GM12874 (cell line): ENCODE results near the gene FARP1.

ENCODE experiments used
- CTCF ChIP-seq: IDR thresholded peaks from 2 replicates; pipeline ENCODE4 v1.5.1; 2011; ENCODE audit warnings: low read depth, mild to moderate bottlenecking, control low read depth, low read length, moderate library complexity; ENCODE audit not compliant: insufficient read depth

Gene FARP1

DNA sequence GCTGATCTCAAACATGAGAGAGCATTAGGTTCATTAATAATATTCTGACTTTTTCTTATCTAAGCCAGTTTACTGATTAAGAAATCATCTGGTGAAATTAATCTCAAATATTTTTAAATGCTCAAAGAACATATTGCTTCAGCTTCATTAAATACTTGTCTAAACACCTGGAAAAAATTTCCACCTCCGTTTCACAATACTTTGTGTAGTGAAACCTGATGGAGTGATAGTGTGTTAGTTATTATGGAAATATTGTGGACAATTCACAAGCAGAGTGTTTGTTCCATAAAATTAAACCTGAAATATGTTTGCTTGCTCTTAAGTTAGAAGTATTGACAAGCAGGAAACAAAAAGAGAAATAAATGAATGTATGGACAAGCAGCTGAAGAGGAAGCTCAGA is 91.5 kb downstream of the FARP1 start:
- no peak for TF ChIP-seq CTCF

DNA sequence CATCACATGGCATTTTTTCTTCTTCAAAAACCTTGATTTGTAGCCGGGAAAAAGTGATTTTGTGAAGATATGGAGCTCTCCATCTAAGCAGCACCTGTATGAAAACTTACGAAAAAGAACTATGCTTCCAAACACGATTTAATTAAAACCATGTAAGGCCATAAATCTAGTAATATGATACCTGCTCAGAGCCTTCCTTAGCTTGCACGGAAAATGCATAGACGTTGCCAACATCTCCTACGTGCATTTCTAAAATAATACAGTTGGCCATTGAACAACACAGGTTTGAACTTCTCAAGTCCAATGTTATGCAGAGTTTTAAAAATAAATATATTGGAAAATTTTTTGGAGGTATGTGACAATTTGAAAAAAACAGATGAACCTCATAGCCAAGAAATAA is 93.3 kb downstream of the FARP1 start:
- TF ChIP-seq CTCF = no peak

- no peak for TF ChIP-seq CTCF
Observed at GRCh38 chr13:98237331-98237730, 94.4 kb downstream of the FARP1 start.

- TF ChIP-seq CTCF = no peak
Observed at GRCh38 chr13:98239162-98240076, 96.5 kb downstream of the FARP1 start.

DNA sequence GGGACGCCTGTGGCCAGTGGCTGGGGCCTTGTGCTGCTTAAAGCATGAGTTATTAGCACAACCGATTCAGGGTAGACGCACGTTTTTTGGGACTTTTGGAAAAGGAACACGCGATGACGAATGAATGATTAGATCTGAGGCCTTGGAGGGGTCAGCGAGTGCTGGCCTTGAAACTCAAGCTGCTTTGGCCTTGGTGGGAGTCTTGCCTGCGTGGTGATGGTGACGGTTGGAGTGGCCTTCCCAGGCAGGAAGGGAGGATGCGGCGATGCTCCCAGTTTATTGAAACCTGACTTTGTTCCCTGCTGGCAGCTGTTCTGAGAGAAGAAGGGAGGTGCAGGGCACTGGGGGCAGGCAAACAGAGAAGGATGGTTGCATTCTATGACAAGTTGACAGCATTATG is 97.2 kb downstream of the FARP1 start:
- TF ChIP-seq CTCF = no peak

GRCh38 chr13:98240974-98241373 is 98.1 kb downstream of the FARP1 start:
- TF ChIP-seq CTCF = no peak

DNA sequence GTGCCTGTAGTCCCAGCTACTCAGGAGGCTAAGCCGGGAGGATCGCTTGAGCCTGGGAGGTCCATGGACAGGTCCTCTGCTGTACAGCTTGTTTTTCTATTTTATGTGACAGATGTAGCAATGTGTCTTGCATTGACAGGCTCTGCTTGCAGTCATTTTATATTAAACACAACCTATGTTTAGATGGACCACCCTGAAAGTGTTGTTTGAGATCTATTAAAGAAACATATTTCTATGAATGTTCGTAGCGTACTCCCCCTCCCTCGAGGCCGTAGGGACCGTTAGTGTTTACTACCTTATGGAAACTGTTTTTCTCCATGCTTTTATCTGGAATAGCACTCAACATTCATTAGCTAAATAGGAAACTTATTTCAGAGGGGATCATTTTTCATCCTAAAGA is 99.1 kb downstream of the FARP1 start:
- no peak for TF ChIP-seq CTCF
